Measurements from ENCODE around the gene FLRT2. TPM values are rescaled to one million over a fixed set of nuclear protein-coding genes. Genes with fewer than 3 reads are reported as not detected.

Gene FLRT2
- total RNA-seq, 2 donors from 2014 or later, result not detected

GRCh38 chr14:85554106-85554505, 24.2 kb downstream of the FLRT2 start:
- H3K36me3 Mint-ChIP-seq (ENCODE audit: low read depth), result no peaks in the 10 kb centered on the region
- no peak overlapping the region for H3K27ac Mint-ChIP-seq
- no peaks in the 10 kb centered on the region for H3K27me3 Mint-ChIP-seq
- H3K4me1 Mint-ChIP-seq, result no peaks in the 10 kb centered on the region
- ATAC-seq (no peak), DNase-seq (no peak)
- no peak overlapping the region for H3K4me3 Mint-ChIP-seq
- H3K9me3 ChIP-seq (ENCODE audit: control insufficient read depth, low read length, poor library complexity, severe bottlenecking), result no peaks in the 10 kb centered on the region

- Mint-ChIP-seq H3K27ac (no peak overlapping the region), H3K4me1 (no peaks in the 10 kb centered on the region), H3K36me3 (ENCODE audit: low read depth) (no peaks in the 10 kb centered on the region), H3K4me3 (no peak overlapping the region), H3K27me3 (no peaks in the 10 kb centered on the region)
- no peaks in the 10 kb centered on the region for H3K9me3 ChIP-seq (ENCODE audit: control insufficient read depth, low read length, poor library complexity, severe bottlenecking)
- ATAC-seq (no peak), DNase-seq (no peak)
Observed at GRCh38 chr14:85556267-85556666, 26.3 kb downstream of the FLRT2 start.

GRCh38 chr14:85558505-85558904, 28.6 kb downstream of the FLRT2 start:
- no peak overlapping the region for H3K4me3 Mint-ChIP-seq
- H3K27ac Mint-ChIP-seq, result no peak overlapping the region
- DNase-seq, result no peak
- no peaks in the 10 kb centered on the region for H3K9me3 ChIP-seq (ENCODE audit: control insufficient read depth, low read length, poor library complexity, severe bottlenecking)
- ATAC-seq, result no peak
- no peaks in the 10 kb centered on the region for H3K4me1 Mint-ChIP-seq
- no peaks in the 10 kb centered on the region for H3K27me3 Mint-ChIP-seq
- no peaks in the 10 kb centered on the region for H3K36me3 Mint-ChIP-seq (ENCODE audit: low read depth)

- Mint-ChIP-seq H3K27ac (no peak overlapping the region), H3K4me3 (no peak overlapping the region), H3K36me3 (ENCODE audit: low read depth) (no peaks in the 10 kb centered on the region), H3K27me3 (no peaks in the 10 kb centered on the region), H3K4me1 (no peaks in the 10 kb centered on the region)
- DNase-seq, result no peak
- no peak for ATAC-seq
- H3K9me3 ChIP-seq (ENCODE audit: control insufficient read depth, low read length, poor library complexity, severe bottlenecking), result no peaks in the 10 kb centered on the region
Observed at GRCh38 chr14:85562630-85563029, 32.7 kb downstream of the FLRT2 start.

- no peaks in the 10 kb centered on the region for H3K27me3 Mint-ChIP-seq
- H3K4me3 Mint-ChIP-seq, result no peak overlapping the region
- DNase-seq, result no peak
- no peaks in the 10 kb centered on the region for H3K9me3 ChIP-seq (ENCODE audit: control insufficient read depth, low read length, poor library complexity, severe bottlenecking)
- no peaks in the 10 kb centered on the region for H3K36me3 Mint-ChIP-seq (ENCODE audit: low read depth)
- ATAC-seq, result no peak
- H3K4me1 Mint-ChIP-seq, result no peaks in the 10 kb centered on the region
- H3K27ac Mint-ChIP-seq, result no peak overlapping the region
Observed at GRCh38 chr14:85564841-85565527, 35.0 kb downstream of the FLRT2 start.

GRCh38 chr14:85565862-85566296, 35.9 kb downstream of the FLRT2 start:
- Mint-ChIP-seq H3K4me3 (no peak overlapping the region), H3K27me3 (no peaks in the 10 kb centered on the region), H3K36me3 (ENCODE audit: low read depth) (no peaks in the 10 kb centered on the region), H3K27ac (no peak overlapping the region), H3K4me1 (no peaks in the 10 kb centered on the region)
- ATAC-seq, result no peak
- no peak for DNase-seq
- H3K9me3 ChIP-seq (ENCODE audit: control insufficient read depth, low read length, poor library complexity, severe bottlenecking), result no peaks in the 10 kb centered on the region

- ATAC-seq, result no peak
- no peaks in the 10 kb centered on the region for H3K27me3 Mint-ChIP-seq
Observed at GRCh38 chr14:85566603-85567002, 36.7 kb downstream of the FLRT2 start.

GRCh38 chr14:85572011-85572410, 42.1 kb downstream of the FLRT2 start:
- no peak for ATAC-seq
- no peak overlapping the region for H3K27ac Mint-ChIP-seq
- no peaks in the 10 kb centered on the region for H3K4me1 Mint-ChIP-seq

More at GRCh38 chr14:85566603-85567002, 36.7 kb downstream of the FLRT2 start:
- H3K9me3 ChIP-seq (ENCODE audit: control insufficient read depth, low read length, poor library complexity, severe bottlenecking), result no peaks in the 10 kb centered on the region
- H3K4me1 Mint-ChIP-seq, result no peaks in the 10 kb centered on the region
- no peak overlapping the region for H3K4me3 Mint-ChIP-seq
- H3K27ac Mint-ChIP-seq, result no peak overlapping the region
- no peaks in the 10 kb centered on the region for H3K36me3 Mint-ChIP-seq (ENCODE audit: low read depth)
- no peak for DNase-seq

GRCh38 chr14:85572845-85573244, 42.9 kb downstream of the FLRT2 start:
- no peak for DNase-seq
- Mint-ChIP-seq H3K4me3 (no peak overlapping the region), H3K4me1 (no peaks in the 10 kb centered on the region), H3K27ac (no peak overlapping the region), H3K36me3 (ENCODE audit: low read depth) (no peaks in the 10 kb centered on the region), H3K27me3 (no peaks in the 10 kb centered on the region)
- ATAC-seq, result no peak
- no peaks in the 10 kb centered on the region for H3K9me3 ChIP-seq (ENCODE audit: control insufficient read depth, low read length, poor library complexity, severe bottlenecking)

More at GRCh38 chr14:85572011-85572410, 42.1 kb downstream of the FLRT2 start:
- Mint-ChIP-seq H3K36me3 (ENCODE audit: low read depth) (no peaks in the 10 kb centered on the region), H3K4me3 (no peak overlapping the region), H3K27me3 (no peaks in the 10 kb centered on the region)
- H3K9me3 ChIP-seq (ENCODE audit: control insufficient read depth, low read length, poor library complexity, severe bottlenecking), result no peaks in the 10 kb centered on the region
- no peak for DNase-seq

GRCh38 chr14:85573406-85573805, 43.5 kb downstream of the FLRT2 start:
- no peak for ATAC-seq

GRCh38 chr14:85574853-85575616, 45.1 kb downstream of the FLRT2 start:
- H3K9me3 ChIP-seq (ENCODE audit: control insufficient read depth, low read length, poor library complexity, severe bottlenecking), result no peaks in the 10 kb centered on the region
- DNase-seq, result no peak
- no peak overlapping the region for H3K4me3 Mint-ChIP-seq
- no peaks in the 10 kb centered on the region for H3K27me3 Mint-ChIP-seq
- ATAC-seq, result no peak
- H3K36me3 Mint-ChIP-seq (ENCODE audit: low read depth), result no peaks in the 10 kb centered on the region
- no peaks in the 10 kb centered on the region for H3K4me1 Mint-ChIP-seq
- H3K27ac Mint-ChIP-seq, result no peak overlapping the region

More at GRCh38 chr14:85573406-85573805, 43.5 kb downstream of the FLRT2 start:
- Mint-ChIP-seq H3K4me3 (no peak overlapping the region), H3K27me3 (no peaks in the 10 kb centered on the region), H3K36me3 (ENCODE audit: low read depth) (no peaks in the 10 kb centered on the region), H3K4me1 (no peaks in the 10 kb centered on the region), H3K27ac (no peak overlapping the region)
- no peaks in the 10 kb centered on the region for H3K9me3 ChIP-seq (ENCODE audit: control insufficient read depth, low read length, poor library complexity, severe bottlenecking)
- DNase-seq, result no peak

GRCh38 chr14:85575617-85575898, 45.6 kb downstream of the FLRT2 start:
- DNase-seq (no peak), ATAC-seq (no peak)
- no peaks in the 10 kb centered on the region for H3K4me1 Mint-ChIP-seq
- no peak overlapping the region for H3K27ac Mint-ChIP-seq
- no peaks in the 10 kb centered on the region for H3K9me3 ChIP-seq (ENCODE audit: control insufficient read depth, low read length, poor library complexity, severe bottlenecking)
- no peak overlapping the region for H3K4me3 Mint-ChIP-seq
- no peaks in the 10 kb centered on the region for H3K36me3 Mint-ChIP-seq (ENCODE audit: low read depth)
- no peaks in the 10 kb centered on the region for H3K27me3 Mint-ChIP-seq

GRCh38 chr14:85576218-85576617, 46.3 kb downstream of the FLRT2 start:
- ATAC-seq (no peak), DNase-seq (no peak)
- no peaks in the 10 kb centered on the region for H3K9me3 ChIP-seq (ENCODE audit: control insufficient read depth, low read length, poor library complexity, severe bottlenecking)
- H3K4me3 Mint-ChIP-seq, result no peak overlapping the region
- no peaks in the 10 kb centered on the region for H3K36me3 Mint-ChIP-seq (ENCODE audit: low read depth)
- H3K27me3 Mint-ChIP-seq, result no peaks in the 10 kb centered on the region
- no peaks in the 10 kb centered on the region for H3K4me1 Mint-ChIP-seq
- H3K27ac Mint-ChIP-seq, result no peak overlapping the region

All from T-helper 17 cell (primary cell).